NCI-H1105 treated with DMSO at 0.1 percent for 48 hours (cell line): ENCODE results near the gene CDK5RAP3.
A peak's percentile ranks its signal among the peaks of the same experiment; 100 is the strongest.

Experiments
- DNase-seq: peaks from one replicate; lab custom pipeline; 2025; lab: John Stamatoyannopoulos, UW

The CDK5RAP3 gene

GRCh38 chr17:48025040-48025903 is 54.4 kb downstream of the CDK5RAP3 start:
- DNase-seq = peak; percentile 94

GRCh38 chr17:48025904-48026501 is 55.1 kb downstream of the CDK5RAP3 start:
- no peak for DNase-seq

GRCh38 chr17:48026502-48027321 is 55.8 kb downstream of the CDK5RAP3 start:
- peak; percentile 89 for DNase-seq

GRCh38 chr17:48027322-48027981 is 56.5 kb downstream of the CDK5RAP3 start:
- DNase-seq = no peak

GRCh38 chr17:48028736-48029135 is 57.8 kb downstream of the CDK5RAP3 start:
- DNase-seq = no peak

GRCh38 chr17:48030531-48030930 is 59.6 kb downstream of the CDK5RAP3 start:
- DNase-seq = no peak
